Retinal pigment epithelial cell (primary cell): ENCODE results near the gene USHBP1.

Experiments used
- DNase-seq: peaks from one replicate; pipeline ENCODE4 v3.0.0-alpha.2; 2010; ENCODE audit warnings: low read depth
- H3K4me3 ChIP-seq: 2 replicates; pipeline ENCODE4 v1.5.1; 2011; ENCODE audit warnings: mild to moderate bottlenecking, low read length, control low read depth, moderate library complexity
- CTCF ChIP-seq: conservative IDR thresholded peaks from 2 replicates; pipeline ENCODE4 v1.5.1; 2011; ENCODE audit warnings: low read depth, low read length, control low read depth, inconsistent platforms

Gene USHBP1

GRCh38 chr19:17264641-17264979 is at the start of gene USHBP1:
USHBP1 (minus strand) TSS chr19:17264745; CDS start chr19:17264299, 446 bp downstream.
- DNase-seq = no peak
- TF ChIP-seq CTCF = no peak
- no peak within 1 kb of the TSS for H3K4me3 ChIP-seq

DNA sequence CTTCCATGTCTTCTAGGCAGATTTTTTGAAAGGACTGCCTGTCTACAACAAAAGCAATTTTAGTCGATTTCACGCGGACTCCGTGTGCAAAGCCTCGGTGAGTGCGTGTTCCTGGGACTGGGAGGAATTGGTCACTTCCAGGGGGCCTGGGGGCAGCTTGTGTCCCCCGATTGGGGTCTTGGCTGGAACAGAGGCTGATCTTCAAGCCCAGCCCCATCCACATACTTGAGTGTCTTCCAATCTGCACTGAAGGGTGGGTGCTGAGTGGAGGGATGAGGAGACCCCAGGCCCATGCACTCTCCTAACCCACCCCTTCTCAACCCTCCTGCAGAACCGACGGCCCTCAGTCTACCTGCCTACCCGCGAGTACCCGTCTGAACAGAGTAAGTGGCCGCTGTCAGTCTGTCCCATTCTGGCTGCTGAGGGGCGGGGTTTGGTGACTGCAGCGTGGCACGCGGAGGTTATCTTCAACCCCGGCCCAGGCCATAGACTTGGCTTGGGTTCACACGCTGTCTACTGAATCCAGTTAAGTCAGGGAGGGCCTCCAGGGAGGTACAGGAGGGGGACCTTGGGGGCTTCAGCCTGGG is 49.6 kb upstream of the USHBP1 start:
- no peak for DNase-seq
- no peak for TF ChIP-seq CTCF
- H3K4me3 ChIP-seq = no peak overlapping the region

GRCh38 chr19:17312189-17313113 is 47.9 kb upstream of the USHBP1 start:
- no peak overlapping the region for H3K4me3 ChIP-seq
- TF ChIP-seq CTCF = no peak

GRCh38 chr19:17311455-17312188 is 47.1 kb upstream of the USHBP1 start:
- no peak for DNase-seq
- no peak for TF ChIP-seq CTCF
- H3K4me3 ChIP-seq = no peak overlapping the region

More at GRCh38 chr19:17312189-17313113, 47.9 kb upstream of the USHBP1 start:
- no peak for DNase-seq

DNA sequence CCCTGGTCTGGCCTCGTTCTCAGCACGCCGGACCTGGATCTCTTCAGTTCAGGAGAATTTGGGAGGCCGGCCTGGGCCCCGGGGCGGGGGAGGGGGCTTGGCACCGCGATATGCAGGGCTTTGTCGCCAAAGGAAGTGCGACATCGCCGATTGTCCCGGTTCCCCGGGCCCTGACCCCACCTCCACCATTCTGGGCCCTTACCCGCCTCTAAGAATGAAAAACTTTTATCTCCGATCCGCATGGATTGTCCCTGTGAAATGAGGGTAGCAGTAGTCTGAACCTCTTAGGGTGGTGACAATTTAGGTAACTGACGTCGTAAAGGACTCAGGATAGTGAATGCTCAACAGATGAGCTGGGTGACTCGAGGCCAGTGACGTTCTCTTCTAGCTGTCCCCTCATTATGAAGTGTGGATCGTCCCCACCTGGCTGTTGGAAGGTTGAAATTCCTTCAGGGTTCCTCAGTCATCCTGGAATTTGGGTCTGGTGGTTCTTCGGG is 45.5 kb upstream of the USHBP1 start:
- no peak for TF ChIP-seq CTCF
- DNase-seq = no peak
- peak overlapping the region; percentile 93 for H3K4me3 ChIP-seq

- TF ChIP-seq CTCF = no peak
These were observed 44.8 kb upstream of the USHBP1 start, which contains the start of gene DDA1 for GRCh38 chr19:17309198-17309964. DDA1 (plus strand) TSS chr19:17309563; CDS start chr19:17309655, 92 bp downstream.

More at GRCh38 chr19:17309198-17309964, 44.8 kb upstream of the USHBP1 start, which contains the start of gene DDA1:
- peak within 1 kb of the TSS; percentile 93 for H3K4me3 ChIP-seq
- peak; percentile 99 for DNase-seq
